Measurements from ENCODE around the gene TMEM63B. TPM values are rescaled to one million over a fixed set of nuclear protein-coding genes. Genes with fewer than 3 reads are reported as not detected.
"Not testable (repeated sequence)": the region's sequence is repeated elsewhere in the genome, so short reads cannot be mapped to it uniquely, and the experiment has no call there.

Gene TMEM63B
- total RNA-seq, 2 donors from 2014 or later, result 50.9 to 113 TPM

DNA sequence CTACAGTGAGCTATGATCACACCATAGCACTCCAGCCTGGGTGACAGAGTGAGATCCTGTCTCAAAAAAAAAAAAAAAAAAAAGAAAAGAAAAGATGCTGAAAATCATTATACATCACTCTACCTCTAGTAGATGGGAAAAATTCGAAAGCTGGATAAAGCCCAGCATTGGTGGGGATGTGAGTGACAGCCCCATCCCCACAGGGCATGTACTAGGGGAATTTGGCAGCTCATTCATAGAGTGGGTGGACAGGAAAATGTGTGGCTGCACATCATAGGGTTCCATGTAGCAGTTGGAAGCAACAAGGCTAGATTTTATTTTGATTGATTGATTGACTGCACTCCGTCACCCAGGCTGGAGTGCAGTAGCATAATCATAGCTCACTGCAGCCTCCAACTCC is 42.1 kb upstream of the TMEM63B start:
- WGBS, result 86% methylated on average over 2 of the region's 2 CpGs
- Histone ChIP-seq H3K27me3 (replicated peaks; ENCODE audit: insufficient read depth) (no peaks in the 10 kb centered on the region), H3K27ac (no peak overlapping the region)

DNA sequence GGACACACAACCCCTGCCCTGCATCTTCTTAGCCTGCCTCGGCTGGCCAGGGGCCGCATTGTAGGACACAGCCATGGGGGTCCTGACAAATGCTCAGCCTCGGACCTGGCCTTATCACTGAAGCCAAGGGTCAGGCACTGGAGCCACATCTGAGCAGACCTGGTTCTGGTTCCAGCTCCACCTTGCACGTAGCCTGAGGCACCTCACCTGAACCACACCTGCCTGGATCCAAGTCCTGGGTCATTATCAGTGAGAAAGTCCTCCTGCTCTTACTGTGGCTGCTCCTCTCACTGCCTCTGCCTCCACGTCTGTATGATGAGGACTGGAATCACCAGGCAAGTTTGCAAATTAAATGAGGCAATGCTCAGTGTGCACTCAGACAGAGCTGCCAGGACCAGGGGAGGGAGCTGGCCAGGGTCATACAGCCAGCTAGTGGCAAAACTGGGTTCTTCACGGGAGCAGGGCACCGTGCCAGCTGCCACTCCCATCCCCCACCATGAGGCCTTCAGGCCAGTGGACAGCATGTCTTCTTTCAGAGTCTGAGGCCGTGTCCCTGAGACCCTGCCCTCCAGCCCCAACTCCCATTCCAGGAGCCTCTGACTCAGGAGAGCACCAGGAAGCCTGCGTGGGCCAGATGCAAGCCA is 40.3 kb upstream of the TMEM63B start:
- H3K9me3 ChIP-seq, result no peaks in the 10 kb centered on the region
- intact Hi-C loops (cut with DNase I), result no loop called here
- no peak overlapping the region for H3K4me3 ChIP-seq
- 58% methylated on average over 9 of the region's 9 CpGs for WGBS
- no peaks in the 10 kb centered on the region for H3K36me3 ChIP-seq
- H3K4me1 ChIP-seq (replicated peaks), result no peaks in the 10 kb centered on the region
- no peak overlapping the region for H3K27ac ChIP-seq
- no peak for TF ChIP-seq POLR2A (IDR thresholded peaks at IDR 0.05)
- no peak for TF ChIP-seq POLR2AphosphoS5 (IDR thresholded peaks at IDR 0.05)
- TF ChIP-seq, protein P1, sequence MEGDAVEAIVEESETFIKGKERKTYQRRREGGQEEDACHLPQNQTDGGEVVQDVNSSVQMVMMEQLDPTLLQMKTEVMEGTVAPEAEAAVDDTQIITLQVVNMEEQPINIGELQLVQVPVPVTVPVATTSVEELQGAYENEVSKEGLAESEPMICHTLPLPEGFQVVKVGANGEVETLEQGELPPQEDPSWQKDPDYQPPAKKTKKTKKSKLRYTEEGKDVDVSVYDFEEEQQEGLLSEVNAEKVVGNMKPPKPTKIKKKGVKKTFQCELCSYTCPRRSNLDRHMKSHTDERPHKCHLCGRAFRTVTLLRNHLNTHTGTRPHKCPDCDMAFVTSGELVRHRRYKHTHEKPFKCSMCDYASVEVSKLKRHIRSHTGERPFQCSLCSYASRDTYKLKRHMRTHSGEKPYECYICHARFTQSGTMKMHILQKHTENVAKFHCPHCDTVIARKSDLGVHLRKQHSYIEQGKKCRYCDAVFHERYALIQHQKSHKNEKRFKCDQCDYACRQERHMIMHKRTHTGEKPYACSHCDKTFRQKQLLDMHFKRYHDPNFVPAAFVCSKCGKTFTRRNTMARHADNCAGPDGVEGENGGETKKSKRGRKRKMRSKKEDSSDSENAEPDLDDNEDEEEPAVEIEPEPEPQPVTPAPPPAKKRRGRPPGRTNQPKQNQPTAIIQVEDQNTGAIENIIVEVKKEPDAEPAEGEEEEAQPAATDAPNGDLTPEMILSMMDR (IDR thresholded peaks at IDR 0.05), result no peak
- no peak for DNase-seq (ENCODE audit: low spot score)
- H3K27me3 ChIP-seq (replicated peaks; ENCODE audit: insufficient read depth), result no peaks in the 10 kb centered on the region

More for the DNA sequence above, 42.1 kb upstream of the TMEM63B start:
- no peaks in the 10 kb centered on the region for H3K4me1 ChIP-seq (replicated peaks)
- no peaks in the 10 kb centered on the region for H3K36me3 ChIP-seq
- H3K4me3 ChIP-seq, result no peak overlapping the region
- H3K9me3 ChIP-seq, result no peaks in the 10 kb centered on the region
- intact Hi-C loops (cut with DNase I), result no loop called here
- TF ChIP-seq POLR2A (IDR thresholded peaks at IDR 0.05) (no peak), POLR2AphosphoS5 (IDR thresholded peaks at IDR 0.05) (no peak)
- TF ChIP-seq, protein P1 (IDR thresholded peaks at IDR 0.05), result no peak
- no peak for DNase-seq (ENCODE audit: low spot score)

DNA sequence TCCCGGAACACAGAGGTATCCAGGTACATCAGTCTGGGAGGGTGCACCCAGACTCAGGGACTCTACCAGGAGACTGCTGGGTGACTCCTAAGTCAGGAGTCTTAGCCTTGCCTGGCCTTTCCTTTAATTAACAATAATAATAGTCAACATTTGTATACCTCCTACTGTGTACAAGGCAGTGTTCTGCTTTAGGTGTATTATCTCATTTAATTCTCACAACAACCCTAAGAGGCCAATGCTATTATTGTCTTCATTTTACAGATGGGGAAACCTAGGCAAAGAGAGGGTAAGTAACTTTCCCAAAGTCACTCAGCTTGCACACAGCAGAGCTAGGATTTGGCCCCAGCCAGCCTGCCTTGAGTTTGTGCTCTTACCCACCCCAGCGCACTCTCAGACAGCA is 39.7 kb upstream of the TMEM63B start:
- H3K27me3 ChIP-seq (replicated peaks; ENCODE audit: insufficient read depth), result no peaks in the 10 kb centered on the region
- intact Hi-C loops (cut with DNase I), result no loop called here
- H3K4me3 ChIP-seq, result no peak overlapping the region
- WGBS, result 94% methylated on average over 2 of the region's 2 CpGs
- no peaks in the 10 kb centered on the region for H3K36me3 ChIP-seq
- H3K9me3 ChIP-seq, result no peaks in the 10 kb centered on the region
- TF ChIP-seq, protein P1 (IDR thresholded peaks at IDR 0.05), result no peak
- TF ChIP-seq POLR2A (IDR thresholded peaks at IDR 0.05), result no peak
- TF ChIP-seq POLR2AphosphoS5 (IDR thresholded peaks at IDR 0.05), result no peak
- no peak overlapping the region for H3K27ac ChIP-seq
- DNase-seq (ENCODE audit: low spot score), result no peak
- H3K4me1 ChIP-seq (replicated peaks), result no peaks in the 10 kb centered on the region

DNA sequence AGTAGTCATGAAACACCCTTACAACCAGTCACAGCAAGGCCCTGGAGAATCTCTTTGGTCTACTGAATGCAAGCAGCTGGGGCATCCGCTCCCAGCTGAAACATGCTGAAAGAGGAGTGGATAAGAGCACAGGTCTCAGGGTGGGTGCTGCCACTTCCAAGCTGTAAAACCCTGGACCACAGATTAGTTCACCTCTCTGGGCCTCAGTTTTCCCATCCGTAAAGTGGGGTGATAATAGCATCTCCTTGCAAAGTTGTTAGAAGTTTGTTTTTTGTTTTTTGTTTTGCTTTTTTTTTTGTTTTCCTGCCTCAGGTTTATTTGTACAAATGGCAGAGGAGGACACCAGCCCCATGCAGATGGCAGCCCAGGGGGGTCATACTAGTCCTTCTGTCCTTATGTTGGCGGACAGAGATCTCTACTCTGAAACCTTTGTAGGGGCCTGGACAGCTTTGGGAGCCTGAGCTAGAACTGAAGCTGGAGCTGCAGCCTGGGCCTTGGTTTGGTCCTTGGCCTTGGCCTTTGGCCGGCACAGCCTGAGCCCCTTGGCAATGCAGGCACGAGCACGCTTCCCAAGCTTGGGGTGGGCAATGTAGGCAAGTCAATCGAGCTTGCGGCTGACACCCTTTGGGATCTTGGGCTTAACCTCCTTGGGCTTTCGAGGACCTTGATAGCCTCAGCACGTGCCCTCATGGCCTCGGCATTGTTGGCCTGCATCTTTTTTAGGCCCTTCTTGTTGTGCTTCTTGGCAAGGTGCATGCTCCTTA is 38.3 kb upstream of the TMEM63B start:
- intact Hi-C loops (cut with DNase I), result no loop called here
- no peak overlapping the region for H3K4me3 ChIP-seq
- no peaks in the 10 kb centered on the region for H3K9me3 ChIP-seq
- 93% methylated on average over 9 of the region's 11 CpGs for WGBS
- no peaks in the 10 kb centered on the region for H3K4me1 ChIP-seq (replicated peaks)
- no peak for DNase-seq (ENCODE audit: low spot score)
- no peaks in the 10 kb centered on the region for H3K36me3 ChIP-seq
- TF ChIP-seq POLR2A (IDR thresholded peaks at IDR 0.05) (no peak), POLR2AphosphoS5 (IDR thresholded peaks at IDR 0.05) (no peak)
- TF ChIP-seq, protein P1 (IDR thresholded peaks at IDR 0.05), result no peak
- H3K27ac ChIP-seq, result no peak overlapping the region
- H3K27me3 ChIP-seq (replicated peaks; ENCODE audit: insufficient read depth), result no peaks in the 10 kb centered on the region

DNA sequence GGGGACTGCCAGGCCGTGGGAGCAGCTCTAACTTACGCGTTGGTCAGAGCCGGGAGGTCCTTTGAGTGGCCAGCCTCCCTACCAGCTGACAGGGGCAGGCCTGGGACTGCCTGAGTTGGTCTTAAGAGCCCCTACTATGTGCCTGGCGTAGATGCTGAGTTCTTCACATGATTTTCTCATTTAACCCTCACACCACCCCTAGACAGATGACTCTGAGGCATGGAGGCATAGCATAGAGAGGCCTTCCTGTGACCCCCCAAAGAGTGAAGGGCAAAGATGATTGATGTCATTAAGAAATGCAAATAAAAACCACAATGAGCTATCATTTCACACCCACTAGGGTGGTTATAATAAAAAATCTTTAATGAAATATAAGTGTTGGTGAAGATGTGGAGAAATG is 36.9 kb upstream of the TMEM63B start:
- Histone ChIP-seq H3K36me3 (no peaks in the 10 kb centered on the region), H3K27me3 (replicated peaks; ENCODE audit: insufficient read depth) (no peaks in the 10 kb centered on the region), H3K9me3 (no peaks in the 10 kb centered on the region), H3K4me1 (replicated peaks) (no peaks in the 10 kb centered on the region), H3K27ac (no peak overlapping the region), H3K4me3 (no peak overlapping the region)
- WGBS, result 91% methylated on average over 5 of the region's 5 CpGs
- DNase-seq (ENCODE audit: low spot score), result no peak
- intact Hi-C loops (cut with DNase I), result no loop called here
- TF ChIP-seq POLR2AphosphoS5 (IDR thresholded peaks at IDR 0.05) (no peak), POLR2A (IDR thresholded peaks at IDR 0.05) (no peak)
- TF ChIP-seq, protein P1 (IDR thresholded peaks at IDR 0.05), result no peak

DNA sequence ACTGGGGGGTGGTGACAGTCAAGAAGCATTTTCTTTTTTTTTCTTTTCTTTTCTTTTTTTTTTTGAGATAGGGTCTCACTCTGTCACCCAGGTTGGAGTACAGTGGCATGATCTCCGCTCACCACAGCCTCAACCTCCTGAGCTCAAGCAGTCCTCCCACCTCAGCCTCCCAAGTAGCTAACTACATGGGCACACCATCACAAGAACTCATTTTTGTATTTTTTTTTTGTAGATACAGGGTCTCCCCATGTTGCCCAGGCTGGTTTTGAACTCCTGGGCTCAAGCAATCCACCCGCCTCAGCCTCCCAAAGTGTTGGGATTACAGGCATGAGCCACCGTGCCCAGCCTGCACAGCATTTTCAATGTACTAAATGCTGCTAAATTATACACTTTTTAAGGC is 36.0 kb upstream of the TMEM63B start:
- DNase-seq (ENCODE audit: low spot score); H3K27me3 ChIP-seq (replicated peaks; ENCODE audit: insufficient read depth); H3K4me1 ChIP-seq (replicated peaks); H3K27ac ChIP-seq; intact Hi-C loops (cut with DNase I); H3K9me3 ChIP-seq; H3K36me3 ChIP-seq; H3K4me3 ChIP-seq: not testable (repeated sequence)
- WGBS, result 96% methylated on average over 3 of the region's 3 CpGs

Measured in prostate gland (tissue), 2 donors.